ENCODE measurements around the gene CLEC5A.
"Not testable (repeated sequence)": the region's sequence is repeated elsewhere in the genome, so short reads cannot be mapped to it uniquely, and the experiment has no call there.

The CLEC5A gene

GRCh38 chr7:141986923-141987322 lies 40.1 kb upstream of the CLEC5A start:
- Histone ChIP-seq H3K4me2 (ENCODE audit: low read depth, low read length) (0 out of 2 replicates have a peak overlapping the region, but pooled peaks have one; percentile 0), H3K9me3 (replicated peaks; ENCODE audit: insufficient read depth, low read length) (no peaks in the 10 kb centered on the region), H3K27ac (ENCODE audit: low read length) (no peak overlapping the region), H3K9ac (ENCODE audit: low read length) (no peak overlapping the region), H3K36me3 (replicated peaks; ENCODE audit: insufficient read depth, low read length) (no peaks in the 10 kb centered on the region), H3K4me3 (ENCODE audit: low read length) (no peak overlapping the region), H4K20me1 (ENCODE audit: insufficient read depth, low read length) (no peaks in the 10 kb centered on the region), H3K4me1 (ENCODE audit: low read length) (no peaks in the 10 kb centered on the region), H3K27me3 (replicated peaks; ENCODE audit: insufficient read depth, low read length) (no peaks in the 10 kb centered on the region), H3K9me2 (replicated peaks; ENCODE audit: insufficient read depth, low read length) (no peaks in the 10 kb centered on the region), H3F3A (ENCODE audit: insufficient read depth, low read length) (no peaks in the 10 kb centered on the region), H3K79me2 (ENCODE audit: low read length) (no peaks in the 10 kb centered on the region), H2AFZ (ENCODE audit: low read length) (peak overlapping the region; percentile 6; the same call in 1 of the 2 replicates)
- no peak for DNase-seq
- TF ChIP-seq CTCF (IDR thresholded peaks at IDR 0.05; ENCODE audit: low read length) = no peak
- no peak for TF ChIP-seq EZH2 (optimal IDR thresholded peaks at IDR 0.05; ENCODE audit: low read depth, low read length)
- TF ChIP-seq EZH2phosphoT487 (IDR thresholded peaks at IDR 0.05; ENCODE audit: low read length) = no peak

GRCh38 chr7:141985926-141986325 lies 39.2 kb upstream of the CLEC5A start:
- DNase-seq; H3K9me3 ChIP-seq (replicated peaks; ENCODE audit: insufficient read depth, low read length); H2AFZ ChIP-seq (ENCODE audit: low read length): not testable (repeated sequence)

GRCh38 chr7:141979568-141979967 lies 32.8 kb upstream of the CLEC5A start:
- no peak overlapping the region for H3K4me2 ChIP-seq (ENCODE audit: low read depth, low read length)
- H2AFZ ChIP-seq (ENCODE audit: low read length) = no peak overlapping the region
- no peaks in the 10 kb centered on the region for H3K27me3 ChIP-seq (replicated peaks; ENCODE audit: insufficient read depth, low read length)
- no peaks in the 10 kb centered on the region for H3K36me3 ChIP-seq (replicated peaks; ENCODE audit: insufficient read depth, low read length)
- H3K9me2 ChIP-seq (replicated peaks; ENCODE audit: insufficient read depth, low read length) = no peaks in the 10 kb centered on the region
- no peak overlapping the region for H3K4me3 ChIP-seq (ENCODE audit: low read length)
- H3F3A ChIP-seq (ENCODE audit: insufficient read depth, low read length) = peaks cover 16% of the 10 kb centered on the region
- H3K9me3 ChIP-seq (replicated peaks; ENCODE audit: insufficient read depth, low read length) = no peaks in the 10 kb centered on the region
- peaks cover 13% of the 10 kb centered on the region for H3K4me1 ChIP-seq (ENCODE audit: low read length)
- no peaks in the 10 kb centered on the region for H3K79me2 ChIP-seq (ENCODE audit: low read length)
- TF ChIP-seq EZH2 (optimal IDR thresholded peaks at IDR 0.05; ENCODE audit: low read depth, low read length) = no peak
- TF ChIP-seq CTCF (IDR thresholded peaks at IDR 0.05; ENCODE audit: low read length) = no peak
- no peak for TF ChIP-seq EZH2phosphoT487 (IDR thresholded peaks at IDR 0.05; ENCODE audit: low read length)
- H3K9ac ChIP-seq (ENCODE audit: low read length) = no peak overlapping the region
- H3K27ac ChIP-seq (ENCODE audit: low read length) = no peak overlapping the region
- no peaks in the 10 kb centered on the region for H4K20me1 ChIP-seq (ENCODE audit: insufficient read depth, low read length)
- DNase-seq = no peak

More at GRCh38 chr7:141985926-141986325, 39.2 kb upstream of the CLEC5A start:
- H3K4me3 ChIP-seq (ENCODE audit: low read length); H3F3A ChIP-seq (ENCODE audit: insufficient read depth, low read length); H3K4me1 ChIP-seq (ENCODE audit: low read length); H3K27ac ChIP-seq (ENCODE audit: low read length); H3K9me2 ChIP-seq (replicated peaks; ENCODE audit: insufficient read depth, low read length); H3K79me2 ChIP-seq (ENCODE audit: low read length); H4K20me1 ChIP-seq (ENCODE audit: insufficient read depth, low read length); H3K36me3 ChIP-seq (replicated peaks; ENCODE audit: insufficient read depth, low read length); H3K9ac ChIP-seq (ENCODE audit: low read length); H3K27me3 ChIP-seq (replicated peaks; ENCODE audit: insufficient read depth, low read length); H3K4me2 ChIP-seq (ENCODE audit: low read depth, low read length): not testable (repeated sequence)

- Histone ChIP-seq H3K4me2 (ENCODE audit: low read depth, low read length) (no peak overlapping the region), H4K20me1 (ENCODE audit: insufficient read depth, low read length) (no peaks in the 10 kb centered on the region), H3K9me2 (replicated peaks; ENCODE audit: insufficient read depth, low read length) (no peaks in the 10 kb centered on the region), H3K27ac (ENCODE audit: low read length) (no peak overlapping the region), H3K9me3 (replicated peaks; ENCODE audit: insufficient read depth, low read length) (no peaks in the 10 kb centered on the region), H3F3A (ENCODE audit: insufficient read depth, low read length) (peaks cover 16% of the 10 kb centered on the region), H3K36me3 (replicated peaks; ENCODE audit: insufficient read depth, low read length) (no peaks in the 10 kb centered on the region), H3K4me3 (ENCODE audit: low read length) (no peak overlapping the region), H3K9ac (ENCODE audit: low read length) (no peak overlapping the region), H3K4me1 (ENCODE audit: low read length) (peaks cover 13% of the 10 kb centered on the region), H3K79me2 (ENCODE audit: low read length) (no peaks in the 10 kb centered on the region), H3K27me3 (replicated peaks; ENCODE audit: insufficient read depth, low read length) (no peaks in the 10 kb centered on the region), H2AFZ (ENCODE audit: low read length) (no peak overlapping the region)
- TF ChIP-seq CTCF (IDR thresholded peaks at IDR 0.05; ENCODE audit: low read length) (no peak), EZH2phosphoT487 (IDR thresholded peaks at IDR 0.05; ENCODE audit: low read length) (no peak), EZH2 (optimal IDR thresholded peaks at IDR 0.05; ENCODE audit: low read depth, low read length) (no peak)
- DNase-seq = no peak
Measured at GRCh38 chr7:141978351-141978750, 31.6 kb upstream of the CLEC5A start.

Data from MM.1S (cell line).